DND-41 (cell line): ENCODE measurements around the gene MAT2A.
"Not testable (repeated sequence)": the region's sequence is repeated elsewhere in the genome, so short reads cannot be mapped to it uniquely, and the experiment has no call there.

Experiments
- ATAC-seq: fragments of 200-7000 bp; cut with Tn5 transposase; 3 replicates; pipeline ENCODE4 v1.9.1; 2021; ENCODE audit warnings: low read depth; ENCODE audit not compliant: insufficient read depth
- DNase-seq: peaks from one replicate; pipeline ENCODE4 v3.0.0-alpha.2; 2020
- H2AFZ ChIP-seq: 2 replicates; pipeline ENCODE4 v1.6.0; 2012; ENCODE audit warnings: low read depth, low read length
- H3K27ac ChIP-seq: 2 replicates; pipeline ENCODE4 v1.5.1; 2012; ENCODE audit warnings: low read length, inconsistent platforms
- H3K27me3 ChIP-seq: fragments of 200-600 bp; sonication (generic); 2 replicates; pipeline ENCODE4 v1.6.0; 2012; ENCODE audit warnings: low read length, mild to moderate bottlenecking, inconsistent platforms; ENCODE audit not compliant: insufficient read depth, poor library complexity
- H3K36me3 ChIP-seq: 2 replicates; pipeline ENCODE4 v1.5.1; 2012; ENCODE audit warnings: low read length, inconsistent platforms; ENCODE audit not compliant: insufficient read depth
- H3K4me1 ChIP-seq: 2 replicates; pipeline ENCODE4 v1.5.1; 2012; ENCODE audit warnings: mild to moderate bottlenecking, low read length; ENCODE audit not compliant: insufficient read depth
- H3K4me2 ChIP-seq: 2 replicates; pipeline ENCODE4 v1.6.0; 2012; ENCODE audit warnings: mild to moderate bottlenecking, moderate library complexity, low read length, inconsistent platforms; ENCODE audit not compliant: insufficient read depth
- H3K4me3 ChIP-seq, 2 experiments: fragments of 200-600 bp in 1 of 2; shearing (Covaris generic) in 1 of 2; 2 replicates each; pipeline ENCODE4 v1.5.1; 2012 to 2016; ENCODE audit warnings: inconsistent platforms in 2 of 2, low read length in 2 of 2, mild to moderate bottlenecking in 2 of 2, low read depth in 1 of 2, moderate library complexity in 1 of 2
- H3K79me2 ChIP-seq: 2 replicates; pipeline ENCODE4 v1.6.0; 2012; ENCODE audit warnings: low read length, inconsistent platforms; ENCODE audit not compliant: insufficient read depth
- H3K9ac ChIP-seq: 2 replicates; pipeline ENCODE4 v1.6.0; 2012; ENCODE audit warnings: low read depth, mild to moderate bottlenecking, inconsistent platforms, low read length, moderate library complexity
- H3K9me3 ChIP-seq: 2 replicates; pipeline ENCODE4 v1.5.1; 2012; ENCODE audit warnings: low read length, moderate library complexity, mild to moderate bottlenecking, inconsistent platforms; ENCODE audit not compliant: insufficient read depth, severe bottlenecking
- H4K20me1 ChIP-seq: 2 replicates; pipeline ENCODE4 v1.6.0; 2012; ENCODE audit warnings: low read length; ENCODE audit not compliant: insufficient read depth
- CTCF ChIP-seq: IDR thresholded peaks from 2 replicates; pipeline ENCODE4 v1.5.1; 2012; ENCODE audit warnings: borderline replicate concordance, low read length, moderate library complexity, mild to moderate bottlenecking; ENCODE audit not compliant: poor library complexity, severe bottlenecking; ENCODE audit errors: extremely low read depth
- EZH2 ChIP-seq: IDR thresholded peaks from 3 replicates; pipeline ENCODE4 v1.6.1; 2012; ENCODE audit warnings: borderline replicate concordance, low read depth, mild to moderate bottlenecking, moderate library complexity, low read length, inconsistent platforms; ENCODE audit not compliant: severe bottlenecking

The MAT2A gene

GRCh38 chr2:85557130-85557529, 18.2 kb downstream of the MAT2A start:
- H3K9ac ChIP-seq: no peak overlapping the region
- ATAC-seq (no peak), DNase-seq (no peak)
- no peak overlapping the region for H3K4me2 ChIP-seq
- no peak for TF ChIP-seq CTCF
- TF ChIP-seq EZH2: no peak
- no peaks in the 10 kb centered on the region for H3K9me3 ChIP-seq
- peaks cover 3% of the 10 kb centered on the region; the same call in 1 of the 2 replicates for H4K20me1 ChIP-seq
- peaks cover 27% of the 10 kb centered on the region for H3K4me1 ChIP-seq
- no peaks in the 10 kb centered on the region for H3K27me3 ChIP-seq
- H3K27ac ChIP-seq: no peak overlapping the region
- no peak overlapping the region for H2AFZ ChIP-seq
- H3K36me3 ChIP-seq: peaks cover 58% of the 10 kb centered on the region
- peaks cover 47% of the 10 kb centered on the region for H3K79me2 ChIP-seq
- no peak overlapping the region for H3K4me3 ChIP-seq

GRCh38 chr2:85558160-85558559, 19.2 kb downstream of the MAT2A start:
- DNase-seq (no peak), ATAC-seq (no peak)
- peaks cover 47% of the 10 kb centered on the region for H3K79me2 ChIP-seq
- peaks cover 32% of the 10 kb centered on the region for H3K4me1 ChIP-seq
- H3K9ac ChIP-seq: no peak overlapping the region
- peaks cover 48% of the 10 kb centered on the region for H3K36me3 ChIP-seq
- H3K4me2 ChIP-seq: no peak overlapping the region
- TF ChIP-seq CTCF (no peak), EZH2 (no peak)
- H4K20me1 ChIP-seq: peaks cover 3% of the 10 kb centered on the region; the same call in 1 of the 2 replicates
- H3K27ac ChIP-seq: no peak overlapping the region
- no peak overlapping the region for H3K4me3 ChIP-seq
- H2AFZ ChIP-seq: no peak overlapping the region
- no peaks in the 10 kb centered on the region for H3K27me3 ChIP-seq
- no peaks in the 10 kb centered on the region for H3K9me3 ChIP-seq

- Histone ChIP-seq H3K4me1 (peaks cover 36% of the 10 kb centered on the region), H3K9ac (peak overlapping the region; percentile 91), H3K4me2 (peak overlapping the region; percentile 84), H3K4me3 (peak overlapping the region; percentile 81 to 90; a peak in 3 of 4 replicates), H3K79me2 (peaks cover 47% of the 10 kb centered on the region), H3K36me3 (peaks cover 28% of the 10 kb centered on the region), H3K27ac (peak overlapping the region; percentile 95; the same call in 1 of the 2 replicates)
- H3K9me3 ChIP-seq, H3K27me3 ChIP-seq, DNase-seq, ATAC-seq, H2AFZ ChIP-seq, H4K20me1 ChIP-seq: not testable (repeated sequence)
These were observed 21.4 kb downstream of the MAT2A start for GRCh38 chr2:85560403-85560726.

GRCh38 chr2:85560812-85561279, 21.9 kb downstream of the MAT2A start:
- H3K9me3 ChIP-seq: no peaks in the 10 kb centered on the region

More at GRCh38 chr2:85560812-85561279, 21.9 kb downstream of the MAT2A start:
- Histone ChIP-seq H3K4me3 (peak overlapping the region; percentile 81 to 90; a peak in 3 of 4 replicates), H3K4me2 (peak overlapping the region; percentile 84), H3K79me2 (peaks cover 47% of the 10 kb centered on the region), H2AFZ (peak overlapping the region; percentile 96), H3K27me3 (no peaks in the 10 kb centered on the region), H4K20me1 (peaks cover 3% of the 10 kb centered on the region; the same call in 1 of the 2 replicates), H3K4me1 (peaks cover 36% of the 10 kb centered on the region), H3K36me3 (peaks cover 24% of the 10 kb centered on the region), H3K9ac (peak overlapping the region; percentile 91), H3K27ac (peak overlapping the region; percentile 95)
- DNase-seq (no peak), ATAC-seq (no peak; the same call in 2 of the 3 replicates)
- TF ChIP-seq EZH2 (no peak), CTCF (no peak)
